ENCODE data around the gene TSEN2.

GRCh38 chr3:12455740-12456139 lies 28.5 kb upstream of the TSEN2 start:
- TF ChIP-seq CTCF (IDR thresholded peaks at IDR 0.05): no peak
- no peak for TF ChIP-seq POLR2AphosphoS5 (IDR thresholded peaks at IDR 0.05; ENCODE audit: low read depth, low read length)
- TF ChIP-seq REST (IDR thresholded peaks at IDR 0.05; ENCODE audit: insufficient read depth in 1 of 2, low read depth in 2 of 2, low read length in 1 of 2): no peak
- no peak for TF ChIP-seq SIN3A (IDR thresholded peaks at IDR 0.05; ENCODE audit: borderline replicate concordance, insufficient read depth, low read depth, low read length)
